ENCODE results near the gene FAM83C. TPM values are rescaled to one million over a fixed set of nuclear protein-coding genes. Genes with fewer than 3 reads are reported as not detected.

FAM83C gene
- total and polyA plus RNA-seq, 9 of the 15 experiments (the other 6 are each of a cell fraction or from before 2014, with no cell fraction given) = not detected

GRCh38 chr20:35284267-35284991 is 7.8 kb downstream of the FAM83C start, which contains the start of gene EIF6 (continued):
- TF ChIP-seq KHSRP (IDR thresholded peaks at IDR 0.05) (no peak), ATF7 (IDR thresholded peaks at IDR 0.05) (peak; percentile 66), TCF7L2 (IDR thresholded peaks at IDR 0.05; ENCODE audit: low read depth, low read length) (no peak), TFAP4 (CRISPR knock-in tag; IDR thresholded peaks at IDR 0.05; ENCODE audit: borderline replicate concordance) (peak; percentile 64), UBTF (IDR thresholded peaks at IDR 0.05; ENCODE audit: borderline replicate concordance in 1 of 2, low read depth in 2 of 2, low read length in 2 of 2) (peak in 1 of 2 experiments; percentile 64; a peak in 1 of 4 replicates), HDGF (IDR thresholded peaks at IDR 0.05) (no peak), POLR2A (conservative IDR thresholded peaks at IDR 0.05) (peak; percentile 85), NCOA4 (IDR thresholded peaks at IDR 0.05; ENCODE audit: partially characterized antibody) (no peak), KDM5B (IDR thresholded peaks at IDR 0.05; ENCODE audit: insufficient replicate concordance, low read depth, low read length) (peak; percentile 78), RERE (CRISPR knock-in tag; IDR thresholded peaks at IDR 0.05; ENCODE audit: borderline replicate concordance) (no peak), BRCA1 (IDR thresholded peaks at IDR 0.05) (no peak), BRCA1 (CRISPR knock-in tag; IDR thresholded peaks at IDR 0.05) (no peak), VEZF1 (CRISPR knock-in tag; IDR thresholded peaks at IDR 0.05) (peak; percentile 87), ADNP (tag; IDR thresholded peaks at IDR 0.05) (no peak), KLF13 (tag; IDR thresholded peaks at IDR 0.05; ENCODE audit: borderline replicate concordance, low read depth) (peak; percentile 55; the same call in 1 of the 2 replicates), ZNF589 (CRISPR knock-in tag; IDR thresholded peaks at IDR 0.05; ENCODE audit: low read depth) (no peak), ARNT (IDR thresholded peaks at IDR 0.05) (0 out of 4 replicates have a peak, but pooled peaks of 1 of the 2 experiments have one; percentile 39), ZNF830 (CRISPR knock-in tag; IDR thresholded peaks at IDR 0.05) (no peak)
